ENCODE data around the gene TCL1B.

GRCh38 chr14:95710106-95710505, 23.9 kb downstream of the TCL1B start:
- TF ChIP-seq CTCF (optimal IDR thresholded peaks at IDR 0.05 in 1 of 3, IDR thresholded peaks at IDR 0.05 in 1 of 3, conservative IDR thresholded peaks at IDR 0.05 in 1 of 3; ENCODE audit: extremely low read depth in 1 of 3, insufficient read depth in 2 of 3, low read length in 3 of 3) (no peak), EZH2 (IDR thresholded peaks at IDR 0.05; ENCODE audit: low read length) (no peak)
